ENCODE data around the gene GARIN3.

- no peak for TF ChIP-seq ZEB2 (tag by site-specific recombination; IDR thresholded peaks at IDR 0.05)
- no peak for TF ChIP-seq CTCF (tag by site-specific recombination; IDR thresholded peaks at IDR 0.05)
- no peak for TF ChIP-seq ZNF324 (tag by site-specific recombination; IDR thresholded peaks at IDR 0.05)
- no peak for TF ChIP-seq ZBTB10 (tag by site-specific recombination; IDR thresholded peaks at IDR 0.05)
- TF ChIP-seq ZNF670 (tag by site-specific recombination; IDR thresholded peaks at IDR 0.05; ENCODE audit: low read depth) = no peak
- no peak for TF ChIP-seq KLF7 (tag by site-specific recombination; IDR thresholded peaks at IDR 0.05; ENCODE audit: borderline replicate concordance)
- TF ChIP-seq PRDM2 (tag by site-specific recombination; IDR thresholded peaks at IDR 0.05; ENCODE audit: borderline replicate concordance) = no peak
These were observed 6.1 kb downstream of the GARIN3 start for GRCh38 chr5:157160001-157160400.

Data from HEK293 (cell line).